HepG2 (cell line): ENCODE measurements around the gene POU6F1.

Experiments
- ATF6 ChIP-seq: sonication (generic); formaldehyde crosslinking; conservative IDR thresholded peaks from 2 replicates; pipeline ENCODE4 v1.4.0; 2020; ENCODE audit warnings: missing genetic modification reagents
- EP300 ChIP-seq, 3 experiments: sonication (generic) in 1 of 3; formaldehyde crosslinking in 1 of 3; IDR thresholded peaks; 2 replicates each; pipeline versions ENCODE4 v1.5.1 to v1.6.1; 2011 to 2020; ENCODE audit warnings: low read depth in 2 of 3, low read length in 2 of 3, borderline replicate concordance in 1 of 3, improper control_type of control experiment in 1 of 3, mild to moderate bottlenecking in 1 of 3, missing genetic modification reagents in 1 of 3, moderate library complexity in 1 of 3
- EZH2 ChIP-seq: conservative IDR thresholded peaks from 2 replicates; pipeline ENCODE4 v1.6.1; 2012; ENCODE audit warnings: mild to moderate bottlenecking, low read depth, low read length, moderate library complexity
- ISL2 ChIP-seq: sonication (generic); formaldehyde crosslinking; IDR thresholded peaks from 2 replicates; pipeline ENCODE4 v1.5.0; 2020; ENCODE audit warnings: missing genetic modification reagents
- JUNB ChIP-seq: sonication (generic); formaldehyde crosslinking; IDR thresholded peaks from 2 replicates; pipeline ENCODE4 v1.8.0; 2022; ENCODE audit warnings: missing genetic modification reagents, mild to moderate bottlenecking, borderline replicate concordance
- MAFG ChIP-seq: sonication (generic); formaldehyde crosslinking; IDR thresholded peaks from 2 replicates; pipeline ENCODE4 v1.5.1; 2020; ENCODE audit warnings: mild to moderate bottlenecking, missing genetic modification reagents
- NBN ChIP-seq: fragments of 450-650 bp; conservative IDR thresholded peaks from 2 replicates; pipeline ENCODE4 v1.6.1; 2017
- POLR2A ChIP-seq, 2 experiments: IDR thresholded peaks; 2 replicates each; pipeline ENCODE4 v1.6.1; 2011; ENCODE audit warnings: low read depth in 2 of 2, low read length in 2 of 2, mild to moderate bottlenecking in 1 of 2, moderate library complexity in 1 of 2; ENCODE audit not compliant: insufficient read depth in 1 of 2
- ZBTB4 ChIP-seq: sonication (generic); formaldehyde crosslinking; IDR thresholded peaks from 2 replicates; pipeline ENCODE4 v1.4.0; 2020; ENCODE audit warnings: missing genetic modification reagents, mild to moderate bottlenecking, borderline replicate concordance
- ZNF20 ChIP-seq: sonication (generic); formaldehyde crosslinking; IDR thresholded peaks from 2 replicates; pipeline ENCODE4 v1.4.0; 2020; ENCODE audit warnings: mild to moderate bottlenecking, moderate library complexity, missing genetic modification reagents
- ZNF318 ChIP-seq: sonication (generic); formaldehyde crosslinking; IDR thresholded peaks from 2 replicates; pipeline ENCODE4 v1.4.0; 2020; ENCODE audit warnings: mild to moderate bottlenecking, missing genetic modification reagents
- ZNF784 ChIP-seq: sonication (generic); formaldehyde crosslinking; IDR thresholded peaks from 2 replicates; pipeline ENCODE4 v1.5.1; 2020; ENCODE audit warnings: missing genetic modification reagents, mild to moderate bottlenecking, borderline replicate concordance
- ZSCAN5A ChIP-seq: sonication (generic); formaldehyde crosslinking; IDR thresholded peaks from 2 replicates; pipeline ENCODE4 v1.8.0; 2022; ENCODE audit warnings: mild to moderate bottlenecking, missing genetic modification reagents, borderline replicate concordance

GRCh38 chr12:51263341-51263740 is 45.5 kb upstream of the POU6F1 start:
- TF ChIP-seq EZH2 (no peak), ZNF20 (CRISPR knock-in tag) (no peak), ZNF784 (CRISPR knock-in tag) (no peak), JUNB (CRISPR knock-in tag) (no peak), NBN (no peak), ZBTB4 (no peak), POLR2A (IDR thresholded peaks at IDR 0.05; ENCODE audit: insufficient read depth in 1 of 2, low read depth in 2 of 2, low read length in 2 of 2) (no peak), EP300 (IDR thresholded peaks at IDR 0.05; ENCODE audit: low read depth in 2 of 2, low read length in 2 of 2) (no peak), EP300 (CRISPR knock-in tag; IDR thresholded peaks at IDR 0.05; ENCODE audit: borderline replicate concordance) (no peak), ATF6 (no peak), ZNF318 (CRISPR knock-in tag) (no peak), ISL2 (no peak), MAFG (CRISPR knock-in tag) (no peak), ZSCAN5A (no peak)
